ENCODE data around the gene SSNA1. TPM values are rescaled to one million over a fixed set of nuclear protein-coding genes. Genes with fewer than 3 reads are reported as not detected.
A peak's percentile ranks its signal among the peaks of the same experiment; 100 is the strongest.

SSNA1 gene
- total RNA-seq, 1 donor, result 59.7 TPM

- Histone ChIP-seq H3K4me3 (ENCODE audit: insufficient read depth, low read length) (peak overlapping the region; percentile 97), H2AFZ (ENCODE audit: low read length) (peak overlapping the region; percentile 72), H3K79me2 (ENCODE audit: insufficient read depth, low read length) (peaks cover 80% of the 10 kb centered on the region), H3K4me1 (ENCODE audit: insufficient read depth, low read length) (peaks cover 23% of the 10 kb centered on the region), H3K9me3 (ENCODE audit: low read depth, low read length) (no peaks in the 10 kb centered on the region), H3K36me3 (ENCODE audit: insufficient read depth, low read length) (peaks cover 17% of the 10 kb centered on the region), H3K27me3 (ENCODE audit: insufficient read depth, low read length) (no peaks in the 10 kb centered on the region), H4K20me1 (ENCODE audit: insufficient read depth, low read length) (peaks cover 38% of the 10 kb centered on the region), H3K27ac (ENCODE audit: low read depth, low read length) (peak overlapping the region; percentile 88), H3K4me2 (ENCODE audit: insufficient read depth, low read length) (peak overlapping the region; percentile 93)
- DNase-seq (ENCODE audit: insufficient read length, low spot score, missing footprints), result peak; percentile 97
- no peak for TF ChIP-seq CTCF (IDR thresholded peaks at IDR 0.05; ENCODE audit: extremely low read depth, low read depth, low read length)
Observed at GRCh38 chr9:137189297-137190295, 1.1 kb downstream of the SSNA1 start.

- H3K79me2 ChIP-seq (ENCODE audit: insufficient read depth, low read length), result peaks cover 84% of the 10 kb centered on the region
Observed at GRCh38 chr9:137190315-137190856, 1.9 kb downstream of the SSNA1 start.

GRCh38 chr9:137191245-137191644 is 2.8 kb downstream of the SSNA1 start:
- Histone ChIP-seq H4K20me1 (ENCODE audit: insufficient read depth, low read length) (peaks cover 38% of the 10 kb centered on the region), H3K36me3 (ENCODE audit: insufficient read depth, low read length) (peaks cover 14% of the 10 kb centered on the region)

More at GRCh38 chr9:137190315-137190856, 1.9 kb downstream of the SSNA1 start:
- H4K20me1 ChIP-seq (ENCODE audit: insufficient read depth, low read length), result peaks cover 38% of the 10 kb centered on the region
- H3K4me2 ChIP-seq (ENCODE audit: insufficient read depth, low read length), result no peak overlapping the region
- peaks cover 14% of the 10 kb centered on the region for H3K36me3 ChIP-seq (ENCODE audit: insufficient read depth, low read length)
- no peak overlapping the region for H3K4me3 ChIP-seq (ENCODE audit: insufficient read depth, low read length)
- no peak overlapping the region for H3K27ac ChIP-seq (ENCODE audit: low read depth, low read length)
- H3K27me3 ChIP-seq (ENCODE audit: insufficient read depth, low read length), result no peaks in the 10 kb centered on the region
- no peak for TF ChIP-seq CTCF (IDR thresholded peaks at IDR 0.05; ENCODE audit: extremely low read depth, low read depth, low read length)
- H3K9me3 ChIP-seq (ENCODE audit: low read depth, low read length), result no peaks in the 10 kb centered on the region
- no peak overlapping the region for H2AFZ ChIP-seq (ENCODE audit: low read length)
- peaks cover 23% of the 10 kb centered on the region for H3K4me1 ChIP-seq (ENCODE audit: insufficient read depth, low read length)
- DNase-seq (ENCODE audit: insufficient read length, low spot score, missing footprints), result no peak

More at GRCh38 chr9:137191245-137191644, 2.8 kb downstream of the SSNA1 start:
- DNase-seq (ENCODE audit: insufficient read length, low spot score, missing footprints), result no peak
- Histone ChIP-seq H3K4me2 (ENCODE audit: insufficient read depth, low read length) (no peak overlapping the region), H3K27ac (ENCODE audit: low read depth, low read length) (no peak overlapping the region), H3K4me1 (ENCODE audit: insufficient read depth, low read length) (peaks cover 23% of the 10 kb centered on the region), H2AFZ (ENCODE audit: low read length) (no peak overlapping the region), H3K27me3 (ENCODE audit: insufficient read depth, low read length) (no peaks in the 10 kb centered on the region), H3K9me3 (ENCODE audit: low read depth, low read length) (no peaks in the 10 kb centered on the region), H3K4me3 (ENCODE audit: insufficient read depth, low read length) (no peak overlapping the region), H3K79me2 (ENCODE audit: insufficient read depth, low read length) (peaks cover 83% of the 10 kb centered on the region)
- no peak for TF ChIP-seq CTCF (IDR thresholded peaks at IDR 0.05; ENCODE audit: extremely low read depth, low read depth, low read length)
